ENCODE data around the gene ARHGEF1.

ARHGEF1 gene

GRCh38 chr19:41901707-41902360 lies 18.9 kb downstream of the ARHGEF1 start:
- no peak for DNase-seq (ENCODE audit: extremely low read depth, low read depth)
- no peak for TF ChIP-seq CTCF (IDR thresholded peaks at IDR 0.05; ENCODE audit: low read depth, low read length)

- no peak for TF ChIP-seq CTCF (IDR thresholded peaks at IDR 0.05; ENCODE audit: low read depth, low read length)
- no peak for DNase-seq (ENCODE audit: extremely low read depth, low read depth)
Measured at GRCh38 chr19:41902594-41902993, 19.6 kb downstream of the ARHGEF1 start.

GRCh38 chr19:41903193-41903953 lies 20.4 kb downstream of the ARHGEF1 start:
- no peak for DNase-seq (ENCODE audit: extremely low read depth, low read depth)
- no peak for TF ChIP-seq CTCF (IDR thresholded peaks at IDR 0.05; ENCODE audit: low read depth, low read length)

GRCh38 chr19:41904118-41904870 lies 21.3 kb downstream of the ARHGEF1 start:
- no peak for DNase-seq (ENCODE audit: extremely low read depth, low read depth)
- no peak for TF ChIP-seq CTCF (IDR thresholded peaks at IDR 0.05; ENCODE audit: low read depth, low read length)

- no peak for TF ChIP-seq CTCF (IDR thresholded peaks at IDR 0.05; ENCODE audit: low read depth, low read length)
- no peak for DNase-seq (ENCODE audit: extremely low read depth, low read depth)
Measured at GRCh38 chr19:41905273-41906002, 22.5 kb downstream of the ARHGEF1 start.

GRCh38 chr19:41906271-41906670 lies 23.3 kb downstream of the ARHGEF1 start:
- TF ChIP-seq CTCF (IDR thresholded peaks at IDR 0.05; ENCODE audit: low read depth, low read length): no peak

More at GRCh38 chr19:41906271-41906670, 23.3 kb downstream of the ARHGEF1 start:
- DNase-seq (ENCODE audit: extremely low read depth, low read depth): no peak

Data from AG09319 (cell line).